Gastrocnemius medialis (tissue), 4 donors: Measurements from ENCODE around the gene AIG1. TPM values are rescaled to one million over a fixed set of nuclear protein-coding genes. Genes with fewer than 3 reads are reported as not detected.

Experiments used
- ATAC-seq, 2 donors: fragments of 150-250 bp; one replicate each; pipeline ENCODE4 v1.9.1; 2016
- DNase-seq, 2 donors: peaks; one replicate each; pipeline ENCODE4 v3.0.0-alpha.2; 2019
- H3K27ac ChIP-seq, 4 donors: fragments of 200-600 bp; sonication (generic); 1 replicate in 1 of 4; 2 replicates in 3 of 4; pipeline ENCODE4 v1.5.1; 2016 to 2018; ENCODE audit warnings: mild to moderate bottlenecking in 2 of 4, moderate library complexity in 1 of 4
- H3K27me3 ChIP-seq, 3 donors: fragments of 200-600 bp; sonication (generic) in 2 of 3; 1 replicate in 1 of 3; 2 replicates in 2 of 3; pipeline versions ENCODE4 v1.5.1 to v1.6.0; 2016 to 2019; ENCODE audit warnings: mild to moderate bottlenecking in 1 of 3, moderate library complexity in 1 of 3
- H3K36me3 ChIP-seq, 2 donors: fragments of 200-600 bp; sonication (generic) in 1 of 2; one replicate each; pipeline ENCODE4 v1.5.1; 2017 to 2018
- H3K4me1 ChIP-seq, 2 donors: fragments of 200-600 bp; sonication (generic) in 1 of 2; one replicate each; pipeline ENCODE4 v1.5.1; 2016 to 2017; ENCODE audit warnings: mild to moderate bottlenecking in 2 of 2
- H3K4me3 ChIP-seq, 4 donors: fragments of 200-600 bp; sonication (generic) in 3 of 4; 1 replicate in 1 of 4; 2 replicates in 3 of 4; pipeline ENCODE4 v1.5.1; 2016 to 2019; ENCODE audit warnings: mild to moderate bottlenecking in 2 of 4
- H3K9me3 ChIP-seq, 3 donors: fragments of 200-600 bp; sonication (generic) in 2 of 3; 1 replicate in 1 of 3; 2 replicates in 2 of 3; pipeline ENCODE4 v1.5.1; 2016 to 2019
- CTCF ChIP-seq, 5 experiments: fragments of 450-650 bp in 3 of 5; fragments of 200-600 bp in 2 of 5; sonication (generic) in 2 of 5; IDR thresholded peaks in 4 of 5; conservative IDR thresholded peaks in 1 of 5; 1 replicate in 4 of 5; 2 replicates in 1 of 5; pipeline ENCODE4 v1.5.1; 2016 to 2019; ENCODE audit warnings: antibody characterized with exemption in 5 of 5, mild to moderate bottlenecking in 3 of 5, moderate library complexity in 3 of 5
- POLR2A ChIP-seq, 2 donors: fragments of 450-650 bp; IDR thresholded peaks; one replicate each; pipeline ENCODE4 v1.6.1; 2017; ENCODE audit warnings: antibody characterized with exemption in 2 of 2, mild to moderate bottlenecking in 2 of 2, moderate library complexity in 2 of 2
- in situ Hi-C, 4 donors: fragments of 200-750 bp; cut with MboI; loops; one replicate each; pipeline versions ENCODE4 v1.15.0 to v1.8.0; 2017; ENCODE audit warnings: low sequenced_read_pairs in 4 of 4
- intact Hi-C: fragments of 100-400 bp; cut with DNase I; formaldehyde crosslinking; loops from one replicate; pipeline ENCODE4 v1.15.1; 2023; ENCODE audit warnings: low total_unique reads
- total RNA-seq, 4 donors: library from RNA; depleted of rRNA; stranded (reverse); fragments of >200 nt; gene quantifications; one replicate each; pipeline versions ENCODE4 v1.1.0 to v1.2.3, GENCODE V29; 2016

The AIG1 gene
- total RNA-seq, 4 donors from 2014 or later = 5.3 to 10.3 (median 5.7) TPM

GRCh38 chr6:143227675-143228074 is 167.0 kb downstream of the AIG1 start:
- in situ Hi-C loops = no loop called here
- intact Hi-C loops = no loop called here
- no peak for ATAC-seq

DNA sequence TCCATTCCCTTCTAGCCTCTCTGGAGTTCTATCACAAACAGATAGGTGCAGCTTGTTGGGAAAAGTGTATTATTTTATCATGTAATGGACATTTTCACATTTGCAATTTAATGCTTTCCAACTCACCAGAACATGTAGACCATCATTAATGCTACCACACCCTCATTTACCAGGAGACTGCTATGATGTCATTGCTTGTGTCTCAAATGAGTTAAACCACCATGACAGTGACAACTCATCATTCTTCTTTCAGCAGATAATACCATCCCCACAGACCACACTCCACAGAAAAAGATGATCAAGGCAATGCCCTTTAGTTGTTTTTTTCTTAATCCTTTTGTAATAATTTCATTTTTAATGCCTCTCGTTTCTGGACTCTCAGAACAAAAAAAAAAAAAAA is 168.7 kb downstream of the AIG1 start:
- H3K9me3 ChIP-seq = no peaks in the 10 kb centered on the region
- H3K4me1 ChIP-seq = peaks cover 0 to 9% of the 10 kb centered on the region in 2 donors
- intact Hi-C loops = no loop called here

More at GRCh38 chr6:143227675-143228074, 167.0 kb downstream of the AIG1 start:
- Histone ChIP-seq H3K4me1 (peaks cover 0 to 12% of the 10 kb centered on the region in 2 donors), H3K27me3 (no peaks in the 10 kb centered on the region), H3K9me3 (no peaks in the 10 kb centered on the region), H3K27ac (no peak overlapping the region), H3K4me3 (no peak overlapping the region), H3K36me3 (no peaks in the 10 kb centered on the region)
- DNase-seq = no peak
- TF ChIP-seq CTCF (IDR thresholded peaks at IDR 0.05 in 4 of 5, conservative IDR thresholded peaks at IDR 0.05 in 1 of 5) (no peak), POLR2A (IDR thresholded peaks at IDR 0.05) (no peak)

DNA sequence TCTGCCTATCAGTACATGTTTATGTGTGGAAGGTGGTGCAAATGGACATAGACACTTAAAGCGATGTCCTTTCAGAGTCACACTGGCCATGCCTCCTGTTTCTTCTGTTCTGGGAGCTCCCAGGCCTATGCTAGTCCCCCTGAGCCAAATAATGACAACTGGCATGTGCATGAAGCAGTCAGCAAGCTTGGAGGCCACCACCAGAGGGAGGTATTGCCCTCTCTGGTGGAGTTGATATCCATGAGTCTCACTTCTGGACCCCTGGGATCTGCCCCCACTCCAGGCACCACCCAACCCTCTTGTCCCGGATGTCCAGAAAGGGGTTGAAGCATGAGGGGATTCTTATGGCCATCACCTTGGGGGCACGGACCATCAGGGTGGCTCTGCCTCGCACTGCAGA is 172.2 kb downstream of the AIG1 start:
- intact Hi-C loops = no loop called here
- H3K4me1 ChIP-seq = peaks cover 4 to 19% of the 10 kb centered on the region in 2 donors
- DNase-seq = no peak
- H3K36me3 ChIP-seq = no peaks in the 10 kb centered on the region
- no peaks in the 10 kb centered on the region for H3K9me3 ChIP-seq
- no peak for ATAC-seq
- H3K27me3 ChIP-seq = no peaks in the 10 kb centered on the region
- no peak overlapping the region for H3K4me3 ChIP-seq
- no peak overlapping the region for H3K27ac ChIP-seq
- in situ Hi-C loops = no loop called here
- TF ChIP-seq CTCF (IDR thresholded peaks at IDR 0.05 in 4 of 5, conservative IDR thresholded peaks at IDR 0.05 in 1 of 5) (no peak), POLR2A (IDR thresholded peaks at IDR 0.05) (no peak)

More for the DNA sequence above, 168.7 kb downstream of the AIG1 start:
- H3K36me3 ChIP-seq = no peaks in the 10 kb centered on the region
- in situ Hi-C loops = no loop called here
- TF ChIP-seq POLR2A (IDR thresholded peaks at IDR 0.05) = no peak
- ATAC-seq (no peak), DNase-seq (no peak)
- no peak overlapping the region for H3K27ac ChIP-seq
- H3K27me3 ChIP-seq = no peaks in the 10 kb centered on the region
- H3K4me3 ChIP-seq = no peak overlapping the region

- no peak overlapping the region for H3K4me3 ChIP-seq
- H3K4me1 ChIP-seq = peaks cover 4 to 19% of the 10 kb centered on the region in 2 donors
- no peaks in the 10 kb centered on the region for H3K36me3 ChIP-seq
- intact Hi-C loops (no loop called here), in situ Hi-C loops (no loop called here)
- no peak overlapping the region for H3K27ac ChIP-seq
- H3K9me3 ChIP-seq = no peaks in the 10 kb centered on the region
- no peak for TF ChIP-seq POLR2A (IDR thresholded peaks at IDR 0.05)
- no peak for TF ChIP-seq CTCF (IDR thresholded peaks at IDR 0.05 in 4 of 5, conservative IDR thresholded peaks at IDR 0.05 in 1 of 5)
- no peaks in the 10 kb centered on the region for H3K27me3 ChIP-seq
- no peak for DNase-seq
- ATAC-seq = no peak
Observed at GRCh38 chr6:143233554-143234285, 173.0 kb downstream of the AIG1 start.

GRCh38 chr6:143234734-143235133 is 174.0 kb downstream of the AIG1 start:
- Histone ChIP-seq H3K9me3 (no peaks in the 10 kb centered on the region), H3K4me1 (peaks cover 4 to 19% of the 10 kb centered on the region in 2 donors), H3K36me3 (no peaks in the 10 kb centered on the region), H3K27ac (no peak overlapping the region), H3K27me3 (no peaks in the 10 kb centered on the region), H3K4me3 (no peak overlapping the region)
- DNase-seq (no peak), ATAC-seq (no peak)
- in situ Hi-C loops = no loop called here
- no peak for TF ChIP-seq CTCF (IDR thresholded peaks at IDR 0.05 in 4 of 5, conservative IDR thresholded peaks at IDR 0.05 in 1 of 5)
- no peak for TF ChIP-seq POLR2A (IDR thresholded peaks at IDR 0.05)
- intact Hi-C loops = loop anchor here (5.0 kb wide), 2 partner anchors 172 to 542 kb away; partner anchors contain the start of gene AIG1
